Right lobe of liver (tissue), 4 donors: Measurements from ENCODE around the gene SMOC1.

Source experiments
- CTCF ChIP-seq, 4 donors: fragments of 200-600 bp in 3 of 4; fragments of 450-650 bp in 1 of 4; IDR thresholded peaks; one replicate each; pipeline versions ENCODE4 v1.5.1 to v1.8.0; 2016 to 2022; ENCODE audit warnings: antibody characterized with exemption in 4 of 4, mild to moderate bottlenecking in 2 of 4
- POLR2A ChIP-seq: fragments of 450-650 bp; IDR thresholded peaks from one replicate; pipeline ENCODE4 v1.6.1; 2017; ENCODE audit warnings: antibody characterized with exemption, mild to moderate bottlenecking
- donor health status: DM: no; HTN: no; CAD: no.
- donor health status: DM: no; HTN: no; CAD: no.
- donor health status: DM: no; HTN: yes; CAD: no.

- TF ChIP-seq CTCF (IDR thresholded peaks at IDR 0.05), result no peak
- no peak for TF ChIP-seq POLR2A
Observed at GRCh38 chr14:70022771-70023445, 143.7 kb downstream of the SMOC1 start.
